Measurements from ENCODE around the gene HAAO. TPM values are rescaled to one million over a fixed set of nuclear protein-coding genes. Genes with fewer than 3 reads are reported as not detected.

Gene HAAO
- polyA plus RNA-seq, 1 experiment, result 3.1 TPM

- Histone ChIP-seq H3K9me3 (ENCODE audit: control insufficient read depth, insufficient read depth, low read length) (no peaks in the 10 kb centered on the region), H3K4me3 (ENCODE audit: low read depth, low read length) (no peak overlapping the region), H3K27me3 (ENCODE audit: control insufficient read depth, insufficient read depth, low read length) (peaks cover 6% of the 10 kb centered on the region), H3K27ac (ENCODE audit: low read depth, low read length) (no peak overlapping the region)
- ChIA-PET CTCF (no interaction called here), POLR2A (no interaction called here)
- DNase-seq (ENCODE audit: low read depth, low spot score), result no peak
- no peak for TF ChIP-seq CTCF (IDR thresholded peaks at IDR 0.05; ENCODE audit: low read depth, low read length)
Observed at GRCh38 chr2:42804338-42804737, 12.0 kb upstream of the HAAO start.

GRCh38 chr2:42802150-42802549 lies 9.8 kb upstream of the HAAO start:
- no peaks in the 10 kb centered on the region; the same call in 1 of the 2 replicates for H3K9me3 ChIP-seq (ENCODE audit: control insufficient read depth, insufficient read depth, low read length)
- no peak for DNase-seq (ENCODE audit: low read depth, low spot score)
- POLR2A ChIA-PET, result no interaction called here
- H3K27ac ChIP-seq (ENCODE audit: low read depth, low read length), result no peak overlapping the region
- no peak for TF ChIP-seq CTCF (IDR thresholded peaks at IDR 0.05; ENCODE audit: low read depth, low read length)
- H3K4me3 ChIP-seq (ENCODE audit: low read depth, low read length), result no peak overlapping the region
- H3K27me3 ChIP-seq (ENCODE audit: control insufficient read depth, insufficient read depth, low read length), result peaks cover 6% of the 10 kb centered on the region
- CTCF ChIA-PET, result no interaction called here

DNA sequence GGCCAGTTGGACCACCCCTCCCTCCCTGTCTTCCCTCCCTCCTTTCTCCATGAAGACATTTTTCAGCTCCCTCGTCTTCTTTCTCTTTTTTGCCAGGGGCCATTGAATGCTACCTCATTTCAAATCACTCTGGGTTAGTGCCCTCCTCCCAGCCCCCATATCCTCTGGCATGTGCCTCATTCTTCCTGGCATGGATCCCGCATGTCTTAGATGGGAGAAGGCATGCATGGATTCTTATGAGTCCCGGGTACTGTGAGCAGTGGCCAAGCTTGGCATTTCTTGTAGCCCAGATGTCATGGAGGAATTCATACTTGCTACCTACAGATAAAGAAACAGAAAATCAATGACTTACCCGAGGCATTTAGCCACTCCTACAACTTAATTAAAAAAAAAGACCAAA lies 9.0 kb upstream of the HAAO start:
- ChIA-PET POLR2A (interaction anchor here (0.7 to 2.3 kb wide), 2 partner anchors 9 to 44 kb away, joined by 4 to 11 read pairs; no protein-coding TSS in a partner anchor), CTCF (interaction anchor here (0.7 kb wide), 1 partner anchor 534 kb away, joined by 5 read pairs; no protein-coding TSS in a partner anchor)
- TF ChIP-seq CTCF (IDR thresholded peaks at IDR 0.05; ENCODE audit: low read depth, low read length), result no peak
- DNase-seq (ENCODE audit: low read depth, low spot score), result no peak
- Histone ChIP-seq H3K27ac (ENCODE audit: low read depth, low read length) (no peak overlapping the region), H3K4me3 (ENCODE audit: low read depth, low read length) (no peak overlapping the region), H3K9me3 (ENCODE audit: control insufficient read depth, insufficient read depth, low read length) (no peaks in the 10 kb centered on the region; the same call in 1 of the 2 replicates), H3K27me3 (ENCODE audit: control insufficient read depth, insufficient read depth, low read length) (peaks cover 6% of the 10 kb centered on the region)

- no peak overlapping the region for H3K27ac ChIP-seq (ENCODE audit: low read depth, low read length)
- peaks cover 6% of the 10 kb centered on the region for H3K27me3 ChIP-seq (ENCODE audit: control insufficient read depth, insufficient read depth, low read length)
- ChIA-PET CTCF (interaction anchor here (0.7 kb wide), 1 partner anchor 534 kb away, joined by 5 read pairs; no protein-coding TSS in a partner anchor), POLR2A (interaction anchor here (0.7 to 2.3 kb wide), 2 partner anchors 10 to 44 kb away, joined by 4 to 11 read pairs; no protein-coding TSS in a partner anchor)
- H3K4me3 ChIP-seq (ENCODE audit: low read depth, low read length), result no peak overlapping the region
- H3K9me3 ChIP-seq (ENCODE audit: control insufficient read depth, insufficient read depth, low read length), result no peaks in the 10 kb centered on the region; the same call in 1 of the 2 replicates
- no peak for TF ChIP-seq CTCF (IDR thresholded peaks at IDR 0.05; ENCODE audit: low read depth, low read length)
- no peak for DNase-seq (ENCODE audit: low read depth, low spot score)
Observed at GRCh38 chr2:42800981-42801380, 8.6 kb upstream of the HAAO start.

DNA sequence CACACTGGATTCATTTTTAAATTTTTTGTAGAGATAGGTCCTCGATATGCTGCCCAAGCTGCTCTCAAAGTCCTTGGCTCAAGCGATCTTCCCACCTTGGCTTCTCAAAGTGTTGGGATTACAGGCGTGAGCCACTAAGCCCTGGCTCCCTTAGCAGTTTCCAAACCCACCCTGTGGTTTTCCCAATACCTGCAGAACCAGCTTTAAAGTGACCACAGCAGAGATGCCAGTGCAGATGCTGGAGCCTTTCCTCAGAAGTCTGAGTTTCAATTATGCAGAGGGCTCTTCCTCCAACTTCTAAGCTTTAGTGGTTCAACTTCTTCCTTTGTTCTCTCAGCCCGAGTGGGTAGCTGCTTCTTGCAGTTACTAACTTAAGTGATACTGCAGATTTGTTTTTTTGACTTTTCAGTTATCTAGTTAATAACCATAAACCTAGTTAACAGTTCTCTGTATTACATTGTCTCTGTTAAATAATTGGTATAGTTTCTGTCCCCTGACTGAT lies 8.1 kb upstream of the HAAO start:
- peaks cover 6% of the 10 kb centered on the region for H3K27me3 ChIP-seq (ENCODE audit: control insufficient read depth, insufficient read depth, low read length)
- H3K4me3 ChIP-seq (ENCODE audit: low read depth, low read length), result no peak overlapping the region
- TF ChIP-seq CTCF (IDR thresholded peaks at IDR 0.05; ENCODE audit: low read depth, low read length), result no peak
- ChIA-PET CTCF (no interaction called here), POLR2A (interaction anchor here (2.3 kb wide), 1 partner anchor 10 kb away, joined by 11 read pairs; no protein-coding TSS in a partner anchor)
- H3K9me3 ChIP-seq (ENCODE audit: control insufficient read depth, insufficient read depth, low read length), result no peaks in the 10 kb centered on the region; the same call in 1 of the 2 replicates
- H3K27ac ChIP-seq (ENCODE audit: low read depth, low read length), result no peak overlapping the region
- DNase-seq (ENCODE audit: low read depth, low spot score), result no peak

Data from AG04450 (cell line).